Measurements from ENCODE around the gene TMPRSS6.

The TMPRSS6 gene

DNA sequence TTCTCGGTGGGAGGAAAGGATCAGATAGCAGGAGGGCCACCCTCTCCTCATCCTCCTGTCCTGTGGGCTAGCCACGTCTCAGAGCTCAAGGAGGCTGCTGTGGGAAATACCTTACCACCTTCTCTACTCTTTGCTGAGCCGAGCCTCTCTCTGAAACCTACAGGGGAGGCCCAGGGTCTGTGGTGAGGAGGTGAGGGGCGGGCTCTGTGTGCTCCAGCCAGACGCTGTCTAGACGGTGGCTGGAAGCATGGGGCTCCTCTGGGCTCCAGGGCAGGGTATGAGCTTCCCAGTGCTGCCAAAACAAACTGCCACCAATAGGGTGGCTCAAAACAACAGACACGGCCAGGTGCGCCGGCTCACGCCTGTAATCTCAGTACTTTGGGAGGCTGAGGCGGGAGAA lies 5.5 kb upstream of the TMPRSS6 start:
- DNase-seq (ENCODE audit: low spot score), result no peak

DNA sequence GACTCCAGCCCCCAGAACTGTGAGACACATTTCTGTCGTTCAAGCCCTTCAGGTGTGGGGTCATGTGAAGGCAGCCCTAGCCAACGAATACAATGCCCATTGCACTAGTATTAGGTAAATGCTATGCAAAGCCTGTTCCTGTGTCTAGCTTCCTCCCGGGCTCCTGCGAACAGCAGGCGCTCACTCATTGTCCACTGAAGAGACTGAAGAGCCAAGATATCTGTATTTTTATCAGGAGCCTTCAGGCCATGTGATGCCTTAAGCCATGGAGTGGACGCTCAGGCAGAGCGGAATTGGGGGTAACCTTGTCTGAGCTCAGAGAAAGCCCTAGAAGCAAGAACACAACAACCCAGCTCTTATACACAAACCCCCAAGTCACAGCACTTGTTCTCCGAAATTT lies 4.2 kb upstream of the TMPRSS6 start:
- no peak for DNase-seq (ENCODE audit: low spot score)

DNA sequence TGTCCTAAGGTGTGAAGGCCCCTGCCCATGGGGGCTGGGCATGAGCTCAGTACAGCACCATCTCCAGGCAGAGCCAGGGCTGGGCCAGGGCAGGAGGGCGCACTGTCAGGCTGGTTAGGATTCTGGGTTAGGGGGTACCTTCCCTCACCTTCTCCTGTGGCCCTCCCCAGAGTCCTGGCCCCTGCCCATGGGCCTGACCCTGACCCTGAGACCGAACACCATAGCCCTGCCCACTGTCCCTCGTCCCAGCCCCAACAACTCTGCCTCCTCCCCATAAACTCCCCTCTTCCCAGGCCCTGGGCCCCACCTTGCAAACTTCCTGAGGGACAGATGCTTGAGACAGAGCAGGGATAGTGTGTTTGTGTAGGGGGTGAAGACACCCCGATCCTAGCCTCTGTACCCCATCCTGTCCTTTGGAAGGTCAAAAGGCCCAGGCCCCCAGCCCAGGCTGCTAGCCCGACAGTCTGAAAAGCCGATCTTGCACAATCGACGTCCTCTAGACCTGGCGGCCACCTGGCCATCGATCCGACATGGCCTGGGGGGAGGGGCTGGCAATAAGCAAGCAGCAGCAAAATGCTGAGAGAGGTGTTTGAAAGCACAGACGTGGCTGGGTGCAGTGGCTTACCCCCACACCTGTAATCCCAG lies 2.7 kb upstream of the TMPRSS6 start:
- no peak for DNase-seq (ENCODE audit: low spot score)

DNA sequence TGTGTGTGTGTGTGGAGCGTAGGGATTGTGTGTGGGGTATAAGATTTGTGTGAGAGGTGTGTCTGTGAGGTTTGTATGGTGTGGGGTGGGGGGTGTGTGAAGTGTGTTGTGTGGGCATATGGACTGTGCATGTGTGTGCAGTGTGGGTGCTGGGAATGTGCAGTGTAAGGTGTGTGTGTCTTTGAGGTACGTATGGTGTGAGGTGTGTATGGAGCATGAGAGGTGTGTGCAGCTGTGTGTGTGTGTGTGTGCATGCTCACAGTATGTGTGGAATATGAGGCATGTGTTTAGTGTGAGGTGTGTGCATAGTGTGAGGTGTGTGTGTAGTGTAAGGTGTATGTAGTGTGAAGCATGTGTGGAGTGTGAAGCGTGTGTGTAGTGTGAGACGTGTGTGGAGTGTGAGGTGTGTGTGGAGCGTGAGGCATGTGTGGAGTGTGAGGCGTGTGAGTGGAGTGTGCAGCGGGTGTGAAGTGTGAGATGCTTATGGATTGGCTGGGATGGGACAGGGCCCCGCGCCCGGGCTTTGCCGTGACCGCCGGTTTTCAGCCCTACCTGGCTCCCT lies 1.7 kb upstream of the TMPRSS6 start:
- DNase-seq (ENCODE audit: low spot score), result no peak

DNA sequence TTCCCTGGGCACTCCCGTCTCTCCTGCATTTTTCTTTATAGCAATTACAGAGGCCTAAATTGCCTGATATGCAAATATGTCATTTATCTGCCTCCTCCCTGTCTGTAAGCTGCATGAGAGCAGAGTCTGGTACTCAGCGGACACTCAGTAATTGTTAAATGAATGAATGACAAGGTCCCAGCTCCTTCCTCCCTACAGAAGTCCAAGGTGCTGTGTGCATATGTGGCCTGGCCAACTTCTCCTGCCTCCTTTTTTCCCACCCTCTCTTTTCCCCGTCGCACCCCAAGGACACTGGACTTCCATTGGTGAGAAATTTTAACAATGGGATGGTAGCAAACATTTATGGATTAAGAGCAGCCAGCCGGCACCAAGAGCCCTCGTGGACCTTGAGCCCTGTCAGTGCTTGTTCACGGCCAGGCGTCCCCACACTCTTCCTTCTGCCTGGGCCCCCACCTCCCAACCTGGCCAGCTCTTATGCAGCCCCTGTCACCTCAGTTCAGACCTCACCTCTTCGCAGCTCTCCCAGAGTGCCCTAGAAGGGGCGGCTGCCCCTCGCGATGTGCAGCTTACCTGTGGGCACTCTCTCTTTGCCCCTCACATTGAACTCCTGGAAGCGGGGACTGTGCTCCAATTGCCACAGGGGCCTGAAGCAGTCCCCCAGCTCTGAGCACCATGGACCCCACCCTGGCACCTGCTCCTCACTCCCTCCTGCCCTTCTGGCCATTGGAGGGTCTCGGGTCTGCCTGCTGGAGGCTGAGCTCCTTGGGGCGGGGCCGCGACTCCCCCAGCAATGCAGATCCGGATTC lies 1.5 kb downstream of the TMPRSS6 start:
- DNase-seq (ENCODE audit: low spot score), result no peak

DNA sequence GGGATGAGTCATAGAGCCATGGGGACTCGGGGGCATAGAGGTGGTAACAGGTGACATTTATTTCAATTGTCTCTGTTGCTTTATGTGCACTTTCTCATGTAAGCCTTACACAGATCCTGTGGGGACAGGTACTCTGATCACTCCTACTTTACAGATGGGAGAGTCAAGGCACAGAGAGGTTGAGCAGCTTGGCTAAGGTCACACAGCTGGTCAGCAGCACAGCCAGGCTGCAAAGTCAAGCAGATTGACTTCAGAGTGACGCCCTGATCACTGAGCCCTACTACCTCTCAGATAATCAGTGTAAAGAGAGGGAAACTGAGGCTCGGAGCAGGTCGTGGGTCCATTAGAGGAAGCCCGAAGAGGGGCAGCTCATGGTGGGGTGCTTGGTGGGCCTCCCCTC lies 3.5 kb downstream of the TMPRSS6 start:
- no peak for DNase-seq (ENCODE audit: low spot score)

DNA sequence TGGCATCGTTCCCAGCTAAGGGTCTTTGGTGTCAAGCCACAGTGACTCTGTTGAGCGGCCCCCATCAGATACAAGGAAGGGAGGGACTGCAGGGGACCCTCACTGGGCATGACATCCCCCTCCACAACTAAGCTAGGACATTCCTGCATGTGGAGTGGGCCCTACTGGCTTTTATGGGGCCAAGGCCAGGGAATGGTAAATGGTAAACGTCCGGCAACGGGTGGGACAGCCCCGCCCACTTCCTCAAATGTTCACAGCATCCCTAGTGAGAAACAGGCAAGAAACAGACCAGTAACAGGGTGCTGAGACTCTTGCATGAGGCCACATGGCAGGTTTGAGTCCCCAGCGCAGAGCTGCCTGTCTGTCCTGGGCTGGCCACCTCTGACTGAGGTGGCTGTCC lies 4.4 kb downstream of the TMPRSS6 start:
- DNase-seq (ENCODE audit: low spot score), result no peak

DNA sequence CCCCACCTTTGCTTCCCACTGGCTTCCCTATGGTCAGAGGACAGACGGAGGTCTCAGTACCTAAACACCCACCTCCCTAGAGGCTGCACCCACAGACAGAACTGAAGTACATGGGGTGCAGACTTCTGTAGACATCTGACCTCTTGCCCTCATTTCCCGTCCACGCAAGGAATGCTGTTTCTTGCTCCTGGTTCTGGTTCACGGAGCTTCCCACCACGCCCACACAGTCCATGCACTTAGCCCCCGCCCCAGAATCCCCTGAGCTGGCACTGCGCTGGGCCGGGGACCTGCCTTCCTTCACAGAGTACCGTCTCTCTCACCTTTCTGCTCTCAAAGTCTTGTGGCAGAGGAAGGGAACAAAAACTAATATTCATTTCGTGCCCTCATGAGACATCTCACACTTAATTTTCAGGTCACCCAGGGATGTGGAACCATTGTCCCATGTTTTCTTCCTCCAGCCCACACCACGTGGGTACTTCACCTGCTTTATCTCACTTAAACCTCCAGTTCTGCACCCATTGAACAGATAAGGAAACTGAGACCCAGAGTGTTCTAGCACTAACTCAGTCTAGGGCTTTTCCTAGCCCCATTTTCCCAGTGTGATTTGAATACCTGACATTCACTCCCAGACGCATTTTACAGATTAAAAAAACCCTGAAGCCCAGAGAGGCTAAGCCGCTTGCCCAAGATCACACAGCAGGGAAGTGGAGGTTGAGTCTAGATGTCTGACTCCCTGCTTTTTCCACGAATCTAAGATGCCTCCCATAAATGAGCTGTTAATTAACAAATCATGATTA lies 5.7 kb downstream of the TMPRSS6 start:
- DNase-seq (ENCODE audit: low spot score), result no peak

DNA sequence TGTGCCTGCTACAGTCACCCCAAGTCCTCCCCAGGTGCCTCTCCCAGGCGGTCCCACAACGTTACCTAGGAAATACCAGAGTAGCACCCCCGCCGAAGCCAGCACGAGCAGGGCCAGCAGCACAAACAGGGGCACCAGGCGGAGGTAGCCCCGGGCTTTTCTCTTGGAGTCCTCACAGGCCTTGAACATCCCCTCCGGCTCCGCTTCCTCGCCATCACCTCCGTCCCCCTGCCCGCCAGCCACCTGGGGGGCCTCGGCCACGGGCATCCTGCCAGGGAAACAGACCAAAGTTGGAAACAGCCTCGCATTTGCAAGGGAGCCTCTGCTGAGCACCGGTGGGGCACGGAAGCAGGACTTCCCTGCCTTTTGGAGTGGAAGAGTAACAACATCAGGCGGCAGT lies 6.4 kb downstream of the TMPRSS6 start:
- no peak for DNase-seq (ENCODE audit: low spot score)

DNA sequence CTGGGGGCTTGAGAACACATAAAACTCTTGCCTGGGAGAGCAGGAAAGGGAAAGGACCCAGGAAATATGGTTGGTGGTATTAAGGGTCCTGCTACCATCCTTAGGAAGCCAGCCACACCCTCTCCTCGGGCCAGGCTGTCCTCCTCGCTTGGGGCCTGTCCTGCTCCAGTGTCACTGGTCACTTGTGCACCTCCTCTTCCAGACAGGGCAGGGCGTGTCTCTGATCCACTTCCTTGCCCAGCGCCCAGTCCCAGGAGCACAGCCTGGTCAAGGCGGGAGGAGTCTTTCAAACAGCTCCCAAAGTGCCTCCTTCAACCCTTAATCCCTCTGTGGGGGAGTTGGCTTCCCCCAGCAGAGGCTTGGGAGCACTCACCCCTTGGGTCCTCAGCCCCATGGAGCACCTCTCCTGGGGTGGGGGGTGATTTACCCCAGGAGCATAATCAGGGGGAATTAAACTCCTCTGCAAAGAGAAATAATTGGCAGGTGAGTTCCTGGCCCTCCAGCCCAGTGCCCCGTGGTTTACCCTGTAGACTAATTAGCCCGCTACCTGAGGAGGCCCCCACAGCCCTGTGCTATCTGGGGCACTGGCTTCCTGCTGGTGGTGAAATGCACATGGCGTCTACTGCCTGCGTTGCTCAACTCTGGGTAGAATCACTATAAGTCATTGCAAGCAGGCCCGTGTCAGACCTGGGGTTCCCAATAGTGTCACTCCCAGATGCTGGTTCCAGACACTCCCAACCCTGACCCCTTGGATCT lies 8.0 kb downstream of the TMPRSS6 start:
- no peak for DNase-seq (ENCODE audit: low spot score)

DNA sequence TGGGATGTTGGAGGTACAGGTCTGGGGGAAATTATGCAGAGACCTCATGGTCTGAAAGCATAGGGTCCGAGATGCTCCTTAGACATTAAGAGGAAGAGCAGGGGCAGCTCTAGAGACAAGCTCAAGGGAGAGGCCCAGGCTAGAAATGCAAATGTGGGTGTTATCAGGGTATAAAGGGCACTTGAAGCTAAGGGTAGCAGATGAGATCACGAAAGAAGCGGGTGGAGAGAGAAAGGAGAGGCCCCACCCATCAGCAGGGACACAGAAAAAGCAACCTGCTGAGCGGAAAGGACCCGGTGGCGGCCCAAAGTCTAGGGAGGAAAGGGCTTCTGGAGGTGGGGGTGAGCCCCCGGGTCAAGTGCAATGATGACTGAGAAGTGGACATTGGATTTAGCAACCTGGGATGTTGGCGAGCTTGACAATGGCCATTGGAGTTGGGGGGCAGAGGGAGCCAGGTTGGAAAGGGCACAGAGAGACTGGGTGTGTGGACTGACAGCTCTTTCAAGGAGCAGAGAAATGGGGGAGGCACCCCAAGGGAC lies 8.9 kb downstream of the TMPRSS6 start:
- no peak for DNase-seq (ENCODE audit: low spot score)

DNA sequence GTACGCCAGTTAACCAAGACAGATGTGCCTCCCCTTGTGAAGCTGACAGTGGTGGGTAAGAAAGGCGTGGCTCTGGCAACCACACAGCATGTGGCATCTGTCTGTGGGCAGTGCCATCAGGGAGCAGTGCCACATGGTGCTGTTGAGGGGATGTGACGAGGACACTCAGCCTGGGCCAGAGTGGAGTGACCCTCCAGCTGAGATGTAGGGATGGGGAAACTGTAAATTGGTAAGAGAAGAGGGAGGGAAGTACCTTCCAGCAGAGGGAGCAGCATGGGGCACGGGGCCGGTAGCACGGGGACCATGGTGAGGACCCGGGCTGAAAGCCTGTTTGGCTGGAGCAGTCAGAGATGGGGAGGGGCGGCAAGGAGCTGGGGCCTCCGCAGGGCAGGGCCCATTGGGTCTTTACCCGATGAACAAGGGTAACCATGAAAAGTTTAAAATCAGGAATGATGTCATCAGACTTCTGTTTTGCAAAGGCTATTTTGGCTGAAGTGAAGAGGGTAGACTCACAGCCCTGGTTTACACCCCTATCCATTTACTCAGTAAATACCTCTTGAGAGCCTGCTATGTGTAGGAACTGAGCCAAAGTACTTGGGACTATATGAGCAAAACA lies 10.4 kb downstream of the TMPRSS6 start:
- DNase-seq (ENCODE audit: low spot score), result no peak

DNA sequence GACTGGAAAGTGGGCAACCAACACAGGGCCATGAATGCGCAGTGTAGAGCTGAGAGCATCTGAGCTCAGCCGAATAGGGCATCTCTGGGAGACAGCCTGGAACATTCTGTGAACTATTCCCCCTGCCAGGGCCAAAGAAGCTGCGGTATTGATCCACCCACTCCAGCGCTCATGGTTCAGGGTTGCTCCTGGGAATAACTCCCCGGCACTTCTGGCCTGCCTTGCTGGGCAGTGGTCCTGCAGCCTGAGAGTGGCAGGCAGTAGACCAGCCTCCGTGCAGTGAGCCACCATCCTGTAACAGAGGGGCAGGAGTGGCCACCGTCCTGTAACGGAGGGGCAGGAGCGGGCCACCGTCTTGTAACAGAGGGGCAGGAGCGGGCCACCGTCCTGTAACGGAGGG lies 12.2 kb downstream of the TMPRSS6 start:
- no peak for DNase-seq (ENCODE audit: low spot score)

DNA sequence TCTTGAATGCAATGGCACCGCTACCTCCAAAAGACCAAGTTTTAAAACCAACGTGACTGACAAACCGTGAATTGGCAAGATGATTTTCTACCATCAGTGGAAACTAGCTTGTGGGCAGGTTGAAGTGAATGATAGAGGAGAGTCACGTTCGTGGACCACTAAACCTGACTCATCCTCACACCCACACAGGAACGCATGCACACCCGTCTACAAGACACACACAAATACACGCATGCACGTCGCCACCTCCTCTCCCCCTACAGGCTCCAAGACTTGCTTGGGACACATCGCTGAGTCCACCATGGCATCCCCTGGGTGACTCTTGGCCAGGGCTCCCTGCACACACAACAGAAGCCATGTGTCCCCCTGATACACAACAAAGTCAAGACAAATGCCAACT lies 14.4 kb downstream of the TMPRSS6 start:
- no peak for DNase-seq (ENCODE audit: low spot score)

DNA sequence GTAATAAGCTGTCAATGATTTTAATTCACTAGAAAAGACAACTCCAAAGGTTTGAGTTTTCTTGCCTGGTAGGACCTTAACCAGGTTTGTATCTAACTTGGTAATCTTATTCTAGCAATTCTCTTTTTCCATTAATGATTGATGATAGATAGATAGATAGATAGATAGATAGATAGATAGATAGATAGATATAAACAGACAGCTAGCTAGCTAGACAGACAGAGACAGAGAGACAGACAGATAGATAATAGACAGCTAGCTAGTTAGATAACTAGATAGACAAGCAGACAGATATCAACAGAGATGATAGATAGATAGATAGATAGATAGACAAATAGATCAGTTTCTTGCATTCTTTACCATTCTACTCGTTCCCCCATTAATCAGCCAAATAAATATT lies 15.3 kb downstream of the TMPRSS6 start:
- no peak for DNase-seq (ENCODE audit: low spot score)

DNA sequence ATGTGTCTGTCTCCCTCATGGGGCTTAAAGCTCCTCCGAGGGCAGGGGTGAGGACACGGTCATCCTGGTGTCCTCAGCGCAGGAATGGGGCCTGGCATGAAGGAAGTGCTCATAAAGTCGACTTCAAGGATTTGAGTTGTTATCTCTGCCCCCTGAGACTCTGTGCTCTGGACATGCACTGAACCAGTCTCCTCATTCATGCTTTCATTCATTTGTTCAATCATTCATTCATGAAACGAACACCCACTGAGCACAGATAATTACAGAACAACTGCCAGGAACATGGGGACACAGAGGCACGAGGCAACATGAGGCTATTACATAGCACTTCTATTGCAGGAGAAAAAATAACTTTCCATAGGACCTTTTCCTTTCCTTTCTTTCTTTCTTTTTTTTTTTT lies 16.5 kb downstream of the TMPRSS6 start:
- no peak for DNase-seq (ENCODE audit: low spot score)

DNA sequence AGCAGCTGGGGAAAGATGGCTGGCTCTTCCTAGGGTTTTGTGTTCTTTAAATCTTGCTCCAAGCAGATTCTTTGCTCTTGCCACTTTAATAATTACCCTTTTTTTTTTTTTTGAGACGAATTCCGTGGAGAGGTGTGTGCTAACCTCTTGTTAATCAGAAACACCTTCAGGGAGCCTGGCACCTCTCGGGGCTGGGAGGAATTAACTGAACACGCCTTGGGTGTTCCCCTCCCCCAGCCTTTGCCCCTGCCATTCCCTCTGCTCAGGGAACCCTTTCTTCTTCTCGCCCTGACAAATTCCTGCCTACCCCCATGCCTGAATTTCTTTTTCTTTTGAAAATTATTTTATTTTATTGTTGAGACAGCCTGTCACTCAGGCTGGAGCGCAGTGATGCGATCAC lies 17.5 kb downstream of the TMPRSS6 start:
- no peak for DNase-seq (ENCODE audit: low spot score)

DNA sequence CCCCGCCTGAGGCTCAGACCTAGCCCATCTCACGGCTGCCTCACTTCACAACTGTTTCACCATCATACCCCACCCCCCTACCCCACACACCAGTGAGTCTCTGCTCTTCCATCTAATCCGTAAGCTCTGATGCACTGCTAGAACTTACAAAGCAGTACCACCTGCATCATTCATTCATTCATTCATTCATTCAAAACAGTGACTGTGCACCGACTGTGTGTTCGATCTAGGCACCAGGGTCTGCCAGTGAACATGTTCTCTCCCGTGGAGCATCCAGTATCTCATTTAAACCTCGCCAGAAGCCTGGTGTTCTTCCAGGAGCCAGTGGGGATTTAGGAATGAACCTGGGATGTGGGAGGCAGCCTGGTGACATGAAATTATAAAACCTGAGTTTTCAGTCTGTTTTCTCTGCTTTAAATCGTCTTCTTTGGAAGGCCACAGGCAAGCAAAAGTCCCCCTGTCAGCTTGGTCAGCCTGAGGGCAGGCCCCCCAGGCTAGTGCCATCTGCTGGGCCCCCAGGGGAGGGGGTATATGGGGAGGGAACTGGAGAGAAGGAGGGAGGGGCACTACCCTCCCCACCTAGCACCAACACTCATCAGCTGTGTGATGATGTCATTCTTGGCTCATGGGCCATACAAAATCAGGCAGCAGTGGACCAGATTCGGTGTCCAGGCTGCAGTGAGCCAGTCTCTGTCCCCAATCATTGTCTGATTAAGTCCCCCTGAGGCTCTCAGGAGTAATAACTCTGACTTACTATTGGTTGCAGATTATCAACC lies 18.4 kb downstream of the TMPRSS6 start:
- no peak for DNase-seq (ENCODE audit: low spot score)

DNA sequence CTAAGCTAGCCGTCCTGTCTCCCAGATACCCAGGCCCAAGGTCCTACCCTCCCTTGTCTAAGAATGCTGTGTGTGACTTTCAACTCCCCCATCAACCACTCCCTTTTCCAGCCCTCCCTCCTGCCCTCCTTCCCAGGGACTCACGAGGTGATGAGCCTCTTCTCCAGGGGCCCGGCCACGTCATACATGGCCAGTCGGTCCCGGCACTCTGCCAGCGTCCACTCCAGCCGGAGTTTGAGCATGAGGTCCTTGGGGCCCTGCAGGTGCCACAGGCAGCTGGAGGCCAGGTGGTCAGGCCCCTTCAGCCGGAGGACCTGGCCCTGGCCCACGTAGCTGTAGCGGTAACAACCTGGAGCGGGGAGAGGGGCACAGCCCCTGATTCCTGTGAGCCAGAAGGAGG lies 20.1 kb downstream of the TMPRSS6 start:
- no peak for DNase-seq (ENCODE audit: low spot score)

DNA sequence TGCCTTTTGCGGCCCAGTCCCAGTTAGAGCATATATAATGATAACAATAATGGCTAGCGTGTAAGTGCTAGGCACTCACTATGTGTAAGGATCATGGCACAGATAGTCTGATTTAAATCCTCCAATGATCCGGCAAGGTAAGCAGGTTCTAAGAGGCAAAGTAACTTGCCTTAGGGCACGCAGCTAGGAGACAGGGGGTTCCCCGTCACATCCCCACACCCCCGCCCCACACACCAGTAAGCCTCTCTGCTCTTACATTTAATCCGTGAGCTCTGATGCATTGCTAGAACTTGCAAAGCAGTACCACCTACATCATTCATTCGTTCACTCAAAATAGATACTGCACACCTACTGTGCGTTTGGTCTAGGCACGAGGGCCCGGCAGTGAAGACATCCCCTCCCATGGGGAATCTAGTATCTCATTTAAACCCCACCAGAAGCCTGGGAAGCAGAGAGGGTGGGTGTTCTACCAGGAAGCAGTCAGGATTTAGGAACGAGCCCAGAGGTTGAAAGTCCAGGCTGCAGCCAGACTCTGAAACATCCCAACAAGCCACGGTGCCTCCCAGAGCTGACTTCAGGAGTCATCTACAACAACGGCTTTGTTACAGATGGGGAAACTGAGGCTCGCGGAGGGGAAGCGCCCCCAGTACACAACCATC lies 20.6 kb downstream of the TMPRSS6 start:
- DNase-seq (ENCODE audit: low spot score), result no peak

Data from AG08395 (cell line).